Endothelial cell of umbilical vein (primary cell): ENCODE results near the gene WRAP53. TPM values are rescaled to one million over a fixed set of nuclear protein-coding genes. Genes with fewer than 3 reads are reported as not detected.

ENCODE experiments used
- BruUV-seq: library from RNA; stranded (reverse); fragments of 400-500 nt; replicated peaks from 2 replicates; lab custom pipeline; 2021; lab: Mats Ljungman, UMichigan
- CTCF ChIA-PET: fragments of 300-600, 350-600 bp; sonication (Branson Sonifier 250); formaldehyde crosslinking; loops from one replicate; lab custom pipeline; 2021; ENCODE audit warnings: antibody characterized with exemption, inconsistent platforms; lab: Charles Lee
- POLR2A ChIA-PET: fragments of 300-600, 350-600 bp; sonication (Branson Sonifier 250); formaldehyde crosslinking; loops from one replicate; lab custom pipeline; 2021; ENCODE audit warnings: antibody characterized with exemption, inconsistent platforms; lab: Charles Lee
- DNase-seq: peaks from one replicate; pipeline ENCODE4 v3.0.0-alpha.2; 2011; ENCODE audit warnings: low read depth, low spot score
- FAIRE-seq: peaks from 2 replicates; lab custom pipeline; 2011; peaks lifted over from hg19 to GRCh38; lab: Jason Lieb, UNC
- H2AFZ ChIP-seq: 2 replicates; pipeline ENCODE4 v1.6.0; 2012; ENCODE audit warnings: low read depth, low read length, control low read depth, inconsistent platforms
- H3K27ac ChIP-seq: 2 replicates; pipeline ENCODE4 v1.5.1; 2011; ENCODE audit warnings: low read depth, mild to moderate bottlenecking, control low read depth, low read length, moderate library complexity; ENCODE audit not compliant: insufficient read depth
- H3K27me3 ChIP-seq, 2 experiments: 2 replicates each; pipeline versions ENCODE4 v1.6.0 to v1.6.1; 2011; ENCODE audit warnings: low read length in 2 of 2, mixed read lengths in 1 of 2; ENCODE audit not compliant: control insufficient read depth in 2 of 2, insufficient read depth in 2 of 2
- H3K36me3 ChIP-seq, 2 experiments: 2 replicates in 1 of 2; 3 replicates in 1 of 2; pipeline ENCODE4 v1.5.1; 2011; ENCODE audit warnings: low read length in 2 of 2, mild to moderate bottlenecking in 1 of 2, moderate library complexity in 1 of 2; ENCODE audit not compliant: control insufficient read depth in 2 of 2, insufficient read depth in 2 of 2; ENCODE audit errors: extremely low read depth in 1 of 2
- H3K4me1 ChIP-seq: 3 replicates; pipeline ENCODE4 v1.5.1; 2011; ENCODE audit warnings: mild to moderate bottlenecking, low read length; ENCODE audit not compliant: control insufficient read depth, insufficient read depth; ENCODE audit errors: extremely low read depth
- H3K4me2 ChIP-seq: 2 replicates; pipeline ENCODE4 v1.6.1; 2011; ENCODE audit warnings: low read length, control low read depth, mixed read lengths; ENCODE audit not compliant: insufficient read depth
- H3K4me3 ChIP-seq, 3 experiments: fragments of 200-600 bp in 1 of 3; sonication (generic), shearing (Covaris generic) in 1 of 3; replicated peaks in 1 of 3; 2 replicates each; pipeline ENCODE4 v1.5.1; 2011 to 2016; ENCODE audit warnings: control low read depth in 3 of 3, low read length in 3 of 3, mild to moderate bottlenecking in 2 of 3, inconsistent platforms in 1 of 3, low read depth in 1 of 3, moderate library complexity in 1 of 3; ENCODE audit not compliant: insufficient read depth in 1 of 3
- H3K79me2 ChIP-seq: 2 replicates; pipeline ENCODE4 v1.6.0; 2012; ENCODE audit warnings: low read length, inconsistent platforms; ENCODE audit not compliant: control insufficient read depth, insufficient read depth
- H3K9ac ChIP-seq: replicated peaks from 2 replicates; pipeline ENCODE3; 2011; ENCODE audit warnings: low read length, control low read depth; ENCODE audit not compliant: insufficient read depth; ENCODE audit errors: extremely low read depth
- H3K9me1 ChIP-seq: replicated peaks from 3 replicates; pipeline ENCODE4 v1.6.0; 2011; ENCODE audit warnings: mild to moderate bottlenecking, low read length; ENCODE audit not compliant: control insufficient read depth, insufficient read depth; ENCODE audit errors: extremely low read depth
- H3K9me3 ChIP-seq: replicated peaks from 2 replicates; pipeline ENCODE4 v1.5.1; 2012; ENCODE audit warnings: low read length, inconsistent platforms; ENCODE audit not compliant: control insufficient read depth, insufficient read depth
- H4K20me1 ChIP-seq: replicated peaks from 2 replicates; pipeline ENCODE3; 2011; ENCODE audit warnings: mild to moderate bottlenecking, low read length; ENCODE audit not compliant: control insufficient read depth, insufficient read depth; ENCODE audit errors: extremely low read depth
- CTCF ChIP-seq, 2 donors: IDR thresholded peaks; 1 replicate in 1 of 2; 2 replicates in 1 of 2; pipeline ENCODE4 v1.5.1; 2011; ENCODE audit warnings: low read length in 2 of 2, mild to moderate bottlenecking in 2 of 2, moderate library complexity in 2 of 2, control low read depth in 1 of 2, inconsistent platforms in 1 of 2, low read depth in 1 of 2; ENCODE audit not compliant: insufficient read depth in 1 of 2; ENCODE audit errors: extremely low read depth in 1 of 2
- EZH2 ChIP-seq: IDR thresholded peaks from 2 replicates; pipeline ENCODE4 v1.6.1; 2012; ENCODE audit warnings: borderline replicate concordance, low read depth, mild to moderate bottlenecking, moderate library complexity, low read length, inconsistent platforms; ENCODE audit not compliant: severe bottlenecking
- FOS ChIP-seq: IDR thresholded peaks from 2 replicates; pipeline ENCODE4 v1.6.1; 2011; ENCODE audit warnings: mild to moderate bottlenecking, low read length, moderate library complexity, borderline replicate concordance; ENCODE audit not compliant: insufficient read depth
- GATA2 ChIP-seq: IDR thresholded peaks from 2 replicates; pipeline ENCODE4 v1.7.0; 2011; ENCODE audit warnings: low read depth, mild to moderate bottlenecking, moderate library complexity, mixed read lengths, low read length; ENCODE audit not compliant: insufficient read length, insufficient read depth
- JUN ChIP-seq: IDR thresholded peaks from 2 replicates; pipeline ENCODE4 v1.6.1; 2011; ENCODE audit warnings: borderline replicate concordance, low read depth; ENCODE audit not compliant: insufficient read length, insufficient read depth
- MAX ChIP-seq: IDR thresholded peaks from 2 replicates; pipeline ENCODE4 v1.6.1; 2011; ENCODE audit not compliant: insufficient read depth, insufficient read length
- MYC ChIP-seq: IDR thresholded peaks from one replicate; pipeline ENCODE4 v1.6.1; 2011; ENCODE audit warnings: mild to moderate bottlenecking, low read depth, low read length
- POLR2A ChIP-seq: IDR thresholded peaks from 2 replicates; pipeline ENCODE4 v1.6.1; 2012; ENCODE audit warnings: low read depth, mild to moderate bottlenecking, control low read depth, low read length
- POLR2AphosphoS5 ChIP-seq: IDR thresholded peaks from 2 replicates; pipeline ENCODE4 v1.6.1; 2012; ENCODE audit warnings: low read depth, mild to moderate bottlenecking, control low read depth, low read length, moderate library complexity; ENCODE audit not compliant: insufficient read depth
- dilution Hi-C: fragments of 300-500 bp; cut with MboI; formaldehyde crosslinking; loops from one replicate; pipeline ENCODE4 v1.15.0; 2019; ENCODE audit warnings: low sequenced_read_pairs; ENCODE audit not compliant: extremely low pct_ligation_motif_present
- intact Hi-C: fragments of 100-400 bp; cut with micrococcal nuclease; formaldehyde crosslinking; loops from one replicate; pipeline ENCODE4 v1.10.0; 2022
- polyA plus RNA-seq, 4 experiments: library from polyadenylated mRNA; depleted of rRNA in 3 of 4; stranded (reverse) in 3 of 4; unstranded in 1 of 4; fragments of >200 nt; gene quantifications; 2 replicates each; pipeline versions ENCODE4 v1.2.1 to v1.2.3, GENCODE V29; 2011 to 2012; ENCODE audit warnings: missing spikeins in 1 of 4
- total RNA-seq: library from RNA; stranded (reverse); gene quantifications from 2 replicates; pipeline ENCODE4 v1.2.3, GENCODE V29; 2021

Gene WRAP53
- total and polyA plus RNA-seq, 2 donors (not counting 3 experiments of a cell fraction or from before 2014, with no cell fraction given), result 17.9 to 28.0 TPM

GRCh38 chr17:7697828-7698588 lies 9.7 kb downstream of the WRAP53 start:
- Histone ChIP-seq H3K9ac (no peak overlapping the region), H3K27ac (no peak overlapping the region), H3K79me2 (no peaks in the 10 kb centered on the region), H3K4me2 (no peak overlapping the region), H3K4me1 (no peaks in the 10 kb centered on the region), H3K9me1 (no peaks in the 10 kb centered on the region), H3K4me3 (no peak overlapping the region), H4K20me1 (no peaks in the 10 kb centered on the region), H3K9me3 (no peaks in the 10 kb centered on the region), H2AFZ (no peak overlapping the region), H3K27me3 (no peaks in the 10 kb centered on the region), H3K36me3 (peaks cover 0 to 8% of the 10 kb centered on the region in 2 experiments)
- FAIRE-seq (no peak), DNase-seq (no peak)
- intact Hi-C loops, result no loop called here
- POLR2A ChIA-PET, result no interaction called here
- TF ChIP-seq POLR2AphosphoS5 (no peak), FOS (no peak), MYC (no peak), JUN (no peak), MAX (no peak), POLR2A (no peak), CTCF (IDR thresholded peaks at IDR 0.05; ENCODE audit: extremely low read depth in 1 of 2, insufficient read depth in 1 of 2, low read depth in 1 of 2, low read length in 2 of 2) (no peak), GATA2 (no peak), EZH2 (no peak)
- BruUV-seq, result no TSS peak
- CTCF ChIA-PET, result no interaction called here
- dilution Hi-C loops, result no loop called here
